WTC11 (cell line): ENCODE measurements around the gene COX14.

ENCODE experiments used
- CTCF ChIP-seq: fragments of 200-600 bp; IDR thresholded peaks from 2 replicates; pipeline ENCODE4 v1.8.0; 2022; ENCODE audit warnings: antibody characterized with exemption
- FOXP4 ChIP-seq: sonication (generic); formaldehyde crosslinking; IDR thresholded peaks from 2 replicates; pipeline ENCODE4 v1.8.0; 2022; ENCODE audit warnings: mild to moderate bottlenecking, missing genetic modification reagents
- SMAD4 ChIP-seq: sonication (generic); formaldehyde crosslinking; IDR thresholded peaks from 2 replicates; pipeline ENCODE4 v1.8.0; 2022; ENCODE audit warnings: mild to moderate bottlenecking, missing genetic modification reagents
- SP1 ChIP-seq: sonication (generic); formaldehyde crosslinking; conservative IDR thresholded peaks from 2 replicates; pipeline ENCODE4 v1.8.1; 2022; ENCODE audit warnings: missing genetic modification reagents
- STAT6 ChIP-seq: sonication (generic); formaldehyde crosslinking; conservative IDR thresholded peaks from 2 replicates; pipeline ENCODE4 v1.8.1; 2023; ENCODE audit warnings: mild to moderate bottlenecking, low read depth, missing genetic modification reagents, moderate library complexity
- USF2 ChIP-seq: sonication (generic); formaldehyde crosslinking; IDR thresholded peaks from 2 replicates; pipeline ENCODE4 v1.8.1; 2023; ENCODE audit warnings: mild to moderate bottlenecking, missing genetic modification reagents, moderate library complexity
- ZNF263 ChIP-seq: sonication (generic); formaldehyde crosslinking; IDR thresholded peaks from 2 replicates; pipeline ENCODE4 v1.8.1; 2022; ENCODE audit warnings: low read depth, mild to moderate bottlenecking, moderate library complexity, missing genetic modification reagents
- ZNF532 ChIP-seq: fragments of 250-450 bp; sonication (Bioruptor Pico); IDR thresholded peaks from 2 replicates; pipeline ENCODE4 v1.9.0; 2021; ENCODE audit warnings: mild to moderate bottlenecking, borderline replicate concordance

- no peak for TF ChIP-seq CTCF
- TF ChIP-seq USF2 (CRISPR knock-in tag) = no peak
- TF ChIP-seq ZNF532 = no peak
- no peak for TF ChIP-seq STAT6 (CRISPR knock-in tag)
- no peak for TF ChIP-seq SP1 (CRISPR knock-in tag)
- TF ChIP-seq FOXP4 = no peak
- TF ChIP-seq ZNF263 = no peak
- no peak for TF ChIP-seq SMAD4
Observed at GRCh38 chr12:50164963-50165362, 52.9 kb downstream of the COX14 start.
